ENCODE data around the gene EPHA7. TPM values are rescaled to one million over a fixed set of nuclear protein-coding genes. Genes with fewer than 3 reads are reported as not detected.

Gene EPHA7
- total and polyA plus RNA-seq, 2 donors (not counting 3 experiments of a cell fraction or from before 2014, with no cell fraction given) = not detected

DNA sequence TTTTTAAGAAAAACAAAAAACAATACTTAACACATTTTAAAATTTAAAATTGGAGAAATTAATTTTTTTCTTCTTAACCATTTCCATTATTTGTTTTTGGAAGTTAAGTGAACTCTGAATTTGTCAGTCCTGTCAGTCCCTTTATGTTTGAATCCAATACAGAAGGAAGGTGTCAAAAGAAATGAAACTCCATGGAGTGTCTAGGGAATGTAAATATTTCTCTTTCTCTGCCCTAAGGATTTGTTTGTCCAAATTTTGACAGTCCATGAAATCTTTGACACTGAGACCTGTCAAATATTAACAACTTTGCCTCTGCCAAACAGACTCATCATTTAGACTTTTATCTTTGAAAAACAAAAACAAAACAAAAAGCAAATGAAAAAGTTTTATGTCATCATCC is 166.4 kb downstream of the EPHA7 start:
- Histone ChIP-seq H3K4me1 (ENCODE audit: control insufficient read depth, extremely low read depth, insufficient read depth, low read length) (peaks cover 10% of the 10 kb centered on the region), H3K9me3 (replicated peaks; ENCODE audit: control insufficient read depth, insufficient read depth, low read length) (no peaks in the 10 kb centered on the region), H3K27ac (ENCODE audit: insufficient read depth, low read depth, low read length) (no peak overlapping the region), H3K4me3 (replicated peaks in 1 of 3; ENCODE audit: insufficient read depth in 1 of 3, low read depth in 1 of 3, low read length in 3 of 3) (no peak overlapping the region), H4K20me1 (replicated peaks; ENCODE audit: control insufficient read depth, extremely low read depth, insufficient read depth, low read length) (no peaks in the 10 kb centered on the region), H3K9ac (replicated peaks; ENCODE audit: extremely low read depth, insufficient read depth, low read length) (no peak overlapping the region), H3K27me3 (ENCODE audit: control insufficient read depth in 2 of 2, insufficient read depth in 2 of 2, low read length in 2 of 2) (no peaks in the 10 kb centered on the region), H3K79me2 (ENCODE audit: control insufficient read depth, insufficient read depth, low read length) (no peaks in the 10 kb centered on the region), H3K4me2 (ENCODE audit: insufficient read depth, low read length) (no peak overlapping the region), H3K9me1 (replicated peaks; ENCODE audit: control insufficient read depth, extremely low read depth, insufficient read depth, low read length) (no peaks in the 10 kb centered on the region), H2AFZ (ENCODE audit: low read depth, low read length) (no peak overlapping the region), H3K36me3 (ENCODE audit: control insufficient read depth in 2 of 2, extremely low read depth in 1 of 2, insufficient read depth in 2 of 2, low read length in 2 of 2) (no peaks in the 10 kb centered on the region)
- no peak for DNase-seq (ENCODE audit: low read depth, low spot score)
- TF ChIP-seq FOS (IDR thresholded peaks at IDR 0.05; ENCODE audit: borderline replicate concordance, insufficient read depth, low read length) (no peak), JUN (IDR thresholded peaks at IDR 0.05; ENCODE audit: borderline replicate concordance, insufficient read depth, insufficient read length, low read depth) (no peak), EZH2 (IDR thresholded peaks at IDR 0.05; ENCODE audit: borderline replicate concordance, low read depth, low read length, severe bottlenecking) (no peak), POLR2A (IDR thresholded peaks at IDR 0.05; ENCODE audit: low read depth, low read length) (no peak)
- intact Hi-C loops (cut with micrococcal nuclease) = no loop called here
- BruUV-seq (replicated peaks) = no TSS peak
- CTCF ChIA-PET = no interaction called here
- dilution Hi-C loops (cut with MboI; ENCODE audit: extremely low pct_ligation_motif_present, low sequenced_read_pairs) = no loop called here
- FAIRE-seq = no peak
- POLR2A ChIA-PET = no interaction called here

DNA sequence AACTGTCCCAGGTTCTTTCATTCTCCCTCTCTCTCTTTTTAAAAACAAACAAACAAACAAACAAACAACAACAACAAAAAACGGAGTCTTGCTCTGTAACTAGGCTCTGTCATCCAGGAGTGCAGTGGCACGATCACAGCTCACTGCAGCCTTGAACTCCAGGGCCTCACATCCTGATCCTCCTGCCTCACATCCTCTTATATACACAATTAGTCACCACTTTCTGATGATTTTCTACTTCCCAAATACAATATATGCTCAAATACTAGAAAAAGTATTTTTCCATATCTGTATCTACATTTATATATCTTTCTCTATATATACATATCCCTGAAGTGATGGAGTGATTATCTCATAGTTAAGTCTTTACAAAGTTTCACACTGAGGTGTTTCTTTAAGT is 170.7 kb downstream of the EPHA7 start:
- no peaks in the 10 kb centered on the region for H4K20me1 ChIP-seq (replicated peaks; ENCODE audit: control insufficient read depth, extremely low read depth, insufficient read depth, low read length)
- dilution Hi-C loops (cut with MboI; ENCODE audit: extremely low pct_ligation_motif_present, low sequenced_read_pairs) = no loop called here
- BruUV-seq (replicated peaks) = no TSS peak
- no peaks in the 10 kb centered on the region for H3K9me3 ChIP-seq (replicated peaks; ENCODE audit: control insufficient read depth, insufficient read depth, low read length)
- DNase-seq (ENCODE audit: low read depth, low spot score) (peak; percentile 63), FAIRE-seq (no peak)
- peak overlapping the region; percentile 31 for H2AFZ ChIP-seq (ENCODE audit: low read depth, low read length)
- H3K27me3 ChIP-seq (ENCODE audit: control insufficient read depth in 2 of 2, insufficient read depth in 2 of 2, low read length in 2 of 2) = no peaks in the 10 kb centered on the region
- ChIA-PET CTCF (no interaction called here), POLR2A (no interaction called here)
- no peaks in the 10 kb centered on the region for H3K79me2 ChIP-seq (ENCODE audit: control insufficient read depth, insufficient read depth, low read length)
- no peaks in the 10 kb centered on the region for H3K9me1 ChIP-seq (replicated peaks; ENCODE audit: control insufficient read depth, extremely low read depth, insufficient read depth, low read length)
- TF ChIP-seq FOS (IDR thresholded peaks at IDR 0.05; ENCODE audit: borderline replicate concordance, insufficient read depth, low read length) = peak; percentile 32
- no peak for TF ChIP-seq JUN (IDR thresholded peaks at IDR 0.05; ENCODE audit: borderline replicate concordance, insufficient read depth, insufficient read length, low read depth)
- no peak overlapping the region for H3K9ac ChIP-seq (replicated peaks; ENCODE audit: extremely low read depth, insufficient read depth, low read length)
- intact Hi-C loops (cut with micrococcal nuclease) = loop anchor here (5.0 kb wide), 1 partner anchor 169 kb away; the partner anchor contains the start of gene EPHA7
- no peak overlapping the region for H3K4me3 ChIP-seq (replicated peaks in 1 of 3; ENCODE audit: insufficient read depth in 1 of 3, low read depth in 1 of 3, low read length in 3 of 3)
- peaks cover 16% of the 10 kb centered on the region for H3K4me1 ChIP-seq (ENCODE audit: control insufficient read depth, extremely low read depth, insufficient read depth, low read length)
- peak overlapping the region; percentile 8 for H3K4me2 ChIP-seq (ENCODE audit: insufficient read depth, low read length)
- H3K27ac ChIP-seq (ENCODE audit: insufficient read depth, low read depth, low read length) = no peak overlapping the region
- no peaks in the 10 kb centered on the region for H3K36me3 ChIP-seq (ENCODE audit: control insufficient read depth in 2 of 2, extremely low read depth in 1 of 2, insufficient read depth in 2 of 2, low read length in 2 of 2)

Data from endothelial cell of umbilical vein (primary cell).